TTC549 (cell line): ENCODE results near the gene WSB1.

Experiments
- FAIRE-seq: peaks from 2 replicates; lab custom pipeline; 2012; peaks lifted over from hg19 to GRCh38; lab: Jason Lieb, UNC

Gene WSB1

GRCh38 chr17:27339198-27339835 is 45.4 kb downstream of the WSB1 start:
- FAIRE-seq, result no peak

- FAIRE-seq, result no peak
These were observed 46.1 kb downstream of the WSB1 start for GRCh38 chr17:27339836-27340550.

GRCh38 chr17:27340575-27340974 is 46.7 kb downstream of the WSB1 start:
- no peak for FAIRE-seq

- FAIRE-seq, result no peak
These were observed 47.1 kb downstream of the WSB1 start for GRCh38 chr17:27341041-27341471.

- FAIRE-seq, result no peak
These were observed 48.1 kb downstream of the WSB1 start for GRCh38 chr17:27342059-27342458.

- FAIRE-seq, result no peak
These were observed 49.4 kb downstream of the WSB1 start for GRCh38 chr17:27343294-27343693.

GRCh38 chr17:27343977-27344607 is 50.2 kb downstream of the WSB1 start:
- no peak for FAIRE-seq

- FAIRE-seq, result no peak
These were observed 51.4 kb downstream of the WSB1 start for GRCh38 chr17:27345141-27345904.

- FAIRE-seq, result no peak
These were observed 52.5 kb downstream of the WSB1 start for GRCh38 chr17:27346228-27346899.

- no peak for FAIRE-seq
These were observed 54.3 kb downstream of the WSB1 start for GRCh38 chr17:27348196-27348595.

GRCh38 chr17:27349540-27350021 is 55.7 kb downstream of the WSB1 start:
- FAIRE-seq, result no peak

- no peak for FAIRE-seq
These were observed 57.8 kb downstream of the WSB1 start for GRCh38 chr17:27351759-27352158.

GRCh38 chr17:27352448-27353032 is 58.6 kb downstream of the WSB1 start:
- no peak for FAIRE-seq

GRCh38 chr17:27353033-27353460 is 59.1 kb downstream of the WSB1 start:
- FAIRE-seq, result no peak

GRCh38 chr17:27353461-27354050 is 59.6 kb downstream of the WSB1 start:
- FAIRE-seq, result no peak

GRCh38 chr17:27354051-27354490 is 60.2 kb downstream of the WSB1 start:
- FAIRE-seq, result no peak

GRCh38 chr17:27354491-27355081 is 60.7 kb downstream of the WSB1 start:
- FAIRE-seq, result no peak

- FAIRE-seq, result no peak
These were observed 61.5 kb downstream of the WSB1 start for GRCh38 chr17:27355419-27355818.

- no peak for FAIRE-seq
These were observed 62.3 kb downstream of the WSB1 start for GRCh38 chr17:27356091-27356705.

- no peak for FAIRE-seq
These were observed 63.3 kb downstream of the WSB1 start for GRCh38 chr17:27357236-27357635.
